HEK293T (cell line): ENCODE data around the gene RPTOR.

Experiments used
- CTCF ChIA-PET: fragments of 350-600 bp; formaldehyde crosslinking; extraction: SDS; loops from one replicate; lab custom pipeline; 2021; ENCODE audit warnings: antibody characterized with exemption, inconsistent platforms; lab: Yijun Ruan, JAX
- POLR2A ChIA-PET: fragments of 350-600 bp; formaldehyde crosslinking; extraction: SDS; loops from one replicate; lab custom pipeline; 2020; ENCODE audit warnings: antibody characterized with exemption, inconsistent platforms; lab: Yijun Ruan, JAX
- DNase-seq: peaks from one replicate; pipeline ENCODE4 v3.0.0; 2012; ENCODE audit warnings: mixed read lengths; ENCODE audit errors: extremely low spot score
- ARNT ChIP-seq: fragments of 450-650 bp; IDR thresholded peaks from 2 replicates; pipeline ENCODE4 v1.6.1; 2017; ENCODE audit warnings: mild to moderate bottlenecking
- BHLHE40 ChIP-seq: fragments of 450-650 bp; IDR thresholded peaks from 2 replicates; pipeline ENCODE4 v1.6.1; 2016; ENCODE audit warnings: mild to moderate bottlenecking, moderate library complexity, borderline replicate concordance
- CTBP1 ChIP-seq: fragments of 450-650 bp; IDR thresholded peaks from 2 replicates; pipeline ENCODE4 v1.6.1; 2016; ENCODE audit warnings: borderline replicate concordance
- ELF4 ChIP-seq: fragments of 450-650 bp; IDR thresholded peaks from 2 replicates; pipeline ENCODE4 v1.6.1; 2017; ENCODE audit warnings: antibody characterized with exemption
- FOXA1 ChIP-seq: fragments of 450-650 bp; IDR thresholded peaks from 2 replicates; pipeline ENCODE4 v1.6.1; 2016; ENCODE audit warnings: mild to moderate bottlenecking
- FOXK2 ChIP-seq: fragments of 450-650 bp; IDR thresholded peaks from 2 replicates; pipeline ENCODE4 v1.6.1; 2016; ENCODE audit warnings: mild to moderate bottlenecking
- FOXM1 ChIP-seq: fragments of 450-650 bp; IDR thresholded peaks from 2 replicates; pipeline ENCODE4 v1.6.1; 2017; ENCODE audit warnings: mild to moderate bottlenecking, borderline replicate concordance
- HDGF ChIP-seq: fragments of 450-650 bp; IDR thresholded peaks from 2 replicates; pipeline ENCODE4 v1.6.1; 2017; ENCODE audit warnings: antibody characterized with exemption, borderline replicate concordance
- L3MBTL2 ChIP-seq: fragments of 450-650 bp; conservative IDR thresholded peaks from 2 replicates; pipeline ENCODE4 v1.6.1; 2016; ENCODE audit warnings: mild to moderate bottlenecking
- LEF1 ChIP-seq: fragments of 450-650 bp; IDR thresholded peaks from 2 replicates; pipeline ENCODE4 v1.6.1; 2017; ENCODE audit warnings: mild to moderate bottlenecking, borderline replicate concordance
- NFRKB ChIP-seq: fragments of 450-650 bp; IDR thresholded peaks from 2 replicates; pipeline ENCODE4 v1.6.1; 2016; ENCODE audit warnings: mild to moderate bottlenecking, moderate library complexity
- PKNOX1 ChIP-seq: fragments of 450-650 bp; IDR thresholded peaks from 2 replicates; pipeline ENCODE4 v1.6.1; 2016
- SP1 ChIP-seq: fragments of 450-650 bp; IDR thresholded peaks from 2 replicates; pipeline ENCODE4 v1.6.1; 2017
- SUZ12 ChIP-seq: fragments of 450-650 bp; IDR thresholded peaks from 2 replicates; pipeline ENCODE4 v1.6.1; 2016; ENCODE audit warnings: mild to moderate bottlenecking
- TARDBP ChIP-seq: fragments of 450-650 bp; IDR thresholded peaks from 2 replicates; pipeline ENCODE4 v1.6.1; 2016
- ZNF384 ChIP-seq: fragments of 450-650 bp; IDR thresholded peaks from 2 replicates; pipeline ENCODE4 v1.6.1; 2016

RPTOR gene, protein sequence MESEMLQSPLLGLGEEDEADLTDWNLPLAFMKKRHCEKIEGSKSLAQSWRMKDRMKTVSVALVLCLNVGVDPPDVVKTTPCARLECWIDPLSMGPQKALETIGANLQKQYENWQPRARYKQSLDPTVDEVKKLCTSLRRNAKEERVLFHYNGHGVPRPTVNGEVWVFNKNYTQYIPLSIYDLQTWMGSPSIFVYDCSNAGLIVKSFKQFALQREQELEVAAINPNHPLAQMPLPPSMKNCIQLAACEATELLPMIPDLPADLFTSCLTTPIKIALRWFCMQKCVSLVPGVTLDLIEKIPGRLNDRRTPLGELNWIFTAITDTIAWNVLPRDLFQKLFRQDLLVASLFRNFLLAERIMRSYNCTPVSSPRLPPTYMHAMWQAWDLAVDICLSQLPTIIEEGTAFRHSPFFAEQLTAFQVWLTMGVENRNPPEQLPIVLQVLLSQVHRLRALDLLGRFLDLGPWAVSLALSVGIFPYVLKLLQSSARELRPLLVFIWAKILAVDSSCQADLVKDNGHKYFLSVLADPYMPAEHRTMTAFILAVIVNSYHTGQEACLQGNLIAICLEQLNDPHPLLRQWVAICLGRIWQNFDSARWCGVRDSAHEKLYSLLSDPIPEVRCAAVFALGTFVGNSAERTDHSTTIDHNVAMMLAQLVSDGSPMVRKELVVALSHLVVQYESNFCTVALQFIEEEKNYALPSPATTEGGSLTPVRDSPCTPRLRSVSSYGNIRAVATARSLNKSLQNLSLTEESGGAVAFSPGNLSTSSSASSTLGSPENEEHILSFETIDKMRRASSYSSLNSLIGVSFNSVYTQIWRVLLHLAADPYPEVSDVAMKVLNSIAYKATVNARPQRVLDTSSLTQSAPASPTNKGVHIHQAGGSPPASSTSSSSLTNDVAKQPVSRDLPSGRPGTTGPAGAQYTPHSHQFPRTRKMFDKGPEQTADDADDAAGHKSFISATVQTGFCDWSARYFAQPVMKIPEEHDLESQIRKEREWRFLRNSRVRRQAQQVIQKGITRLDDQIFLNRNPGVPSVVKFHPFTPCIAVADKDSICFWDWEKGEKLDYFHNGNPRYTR (N-terminal part only)

GRCh38 chr17:80544655-80545498 is at the start of gene RPTOR:
Gene RPTOR (plus strand): TSS chr17:80544838. CDS start chr17:80545630, 792 bp downstream.
- POLR2A ChIA-PET, result interaction anchor here (0.6 to 2.8 kb wide), 18 partner anchors 8 to 221 kb away, joined by 3 to 11 read pairs (median 4); no protein-coding TSS in a partner anchor
- peak; percentile 93 for DNase-seq
- CTCF ChIA-PET, result interaction anchor here (0.5 kb wide), 1 partner anchor 1515 kb away, joined by 3 read pairs; no protein-coding TSS in a partner anchor
- no peak for TF ChIP-seq ARNT
- no peak for TF ChIP-seq BHLHE40
- no peak for TF ChIP-seq ZNF384
- TF ChIP-seq NFRKB, result peak; percentile 85
- TF ChIP-seq ELF4, result peak; percentile 68; the same call in 1 of the 2 replicates
- TF ChIP-seq L3MBTL2, result peak; percentile 95
- TF ChIP-seq FOXK2, result no peak
- TF ChIP-seq HDGF, result 0 out of 2 replicates have a peak, but pooled peaks have one; percentile 52
- no peak for TF ChIP-seq SUZ12
- no peak for TF ChIP-seq LEF1
- no peak for TF ChIP-seq FOXA1
- TF ChIP-seq PKNOX1, result no peak

DNA sequence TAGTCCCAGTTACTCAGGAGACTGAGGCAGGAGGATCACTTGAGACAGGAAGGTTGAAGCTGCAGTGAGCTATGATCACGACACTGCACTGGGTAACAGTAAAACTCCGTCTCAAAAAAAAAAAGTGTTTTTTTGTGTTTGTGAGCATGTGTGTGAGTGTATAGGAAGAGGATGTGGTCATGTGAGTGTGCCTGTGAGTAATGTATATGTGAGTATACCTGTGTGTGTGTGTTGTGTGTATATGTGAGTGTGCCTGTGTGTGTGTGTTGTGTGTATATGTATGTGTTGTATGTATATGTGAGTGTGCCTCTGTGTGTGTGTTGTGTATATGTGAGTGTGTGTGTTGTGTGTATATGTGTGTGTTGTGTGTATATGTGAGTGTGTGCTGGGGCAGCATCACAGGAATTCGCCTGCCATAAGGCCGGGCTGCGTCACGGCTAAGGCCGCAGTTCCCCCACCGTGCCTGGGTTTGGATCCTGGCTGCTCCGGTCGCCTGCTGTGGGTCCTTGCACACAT is 46.9 kb upstream of the RPTOR start:
- ChIA-PET POLR2A (interaction anchor here (1.8 kb wide), 1 partner anchor 43 kb away, joined by 6 read pairs; no protein-coding TSS in a partner anchor), CTCF (no interaction called here)
- no peak for DNase-seq
- no peak for TF ChIP-seq FOXM1
- no peak for TF ChIP-seq CTBP1
- no peak for TF ChIP-seq BHLHE40
- TF ChIP-seq L3MBTL2, result no peak
- TF ChIP-seq SUZ12, result no peak
- TF ChIP-seq NFRKB, result no peak
- TF ChIP-seq TARDBP, result no peak
- TF ChIP-seq SP1, result no peak
- no peak for TF ChIP-seq ELF4
- TF ChIP-seq ZNF384, result no peak
- no peak for TF ChIP-seq ARNT
- no peak for TF ChIP-seq PKNOX1
- TF ChIP-seq FOXK2, result no peak

- CTCF ChIA-PET, result no interaction called here
- POLR2A ChIA-PET, result interaction anchor here (1.8 kb wide), 1 partner anchor 44 kb away, joined by 6 read pairs; no protein-coding TSS in a partner anchor
- TF ChIP-seq NFRKB (no peak), SUZ12 (no peak), SP1 (no peak), BHLHE40 (no peak), L3MBTL2 (no peak), ZNF384 (no peak), ELF4 (no peak), ARNT (no peak), FOXK2 (no peak), FOXA1 (no peak), CTBP1 (no peak), LEF1 (no peak), TARDBP (no peak)
- no peak for DNase-seq
Observed at GRCh38 chr17:80498242-80498919, 46.3 kb upstream of the RPTOR start.

- ChIA-PET POLR2A (no interaction called here), CTCF (no interaction called here)
- no peak for TF ChIP-seq CTBP1
- TF ChIP-seq TARDBP, result no peak
- no peak for TF ChIP-seq ZNF384
- no peak for TF ChIP-seq FOXM1
- no peak for TF ChIP-seq FOXK2
- TF ChIP-seq ARNT, result no peak
- no peak for TF ChIP-seq L3MBTL2
- TF ChIP-seq NFRKB, result no peak
- TF ChIP-seq BHLHE40, result no peak
- TF ChIP-seq SUZ12, result no peak
- TF ChIP-seq HDGF, result no peak
- no peak for TF ChIP-seq FOXA1
- TF ChIP-seq PKNOX1, result no peak
- DNase-seq, result no peak
Observed at GRCh38 chr17:80498920-80499410, 45.7 kb upstream of the RPTOR start.
